ENCODE data around the gene CARS2.
A peak's percentile ranks its signal among the peaks of the same experiment; 100 is the strongest.

- TF ChIP-seq, protein P1, sequence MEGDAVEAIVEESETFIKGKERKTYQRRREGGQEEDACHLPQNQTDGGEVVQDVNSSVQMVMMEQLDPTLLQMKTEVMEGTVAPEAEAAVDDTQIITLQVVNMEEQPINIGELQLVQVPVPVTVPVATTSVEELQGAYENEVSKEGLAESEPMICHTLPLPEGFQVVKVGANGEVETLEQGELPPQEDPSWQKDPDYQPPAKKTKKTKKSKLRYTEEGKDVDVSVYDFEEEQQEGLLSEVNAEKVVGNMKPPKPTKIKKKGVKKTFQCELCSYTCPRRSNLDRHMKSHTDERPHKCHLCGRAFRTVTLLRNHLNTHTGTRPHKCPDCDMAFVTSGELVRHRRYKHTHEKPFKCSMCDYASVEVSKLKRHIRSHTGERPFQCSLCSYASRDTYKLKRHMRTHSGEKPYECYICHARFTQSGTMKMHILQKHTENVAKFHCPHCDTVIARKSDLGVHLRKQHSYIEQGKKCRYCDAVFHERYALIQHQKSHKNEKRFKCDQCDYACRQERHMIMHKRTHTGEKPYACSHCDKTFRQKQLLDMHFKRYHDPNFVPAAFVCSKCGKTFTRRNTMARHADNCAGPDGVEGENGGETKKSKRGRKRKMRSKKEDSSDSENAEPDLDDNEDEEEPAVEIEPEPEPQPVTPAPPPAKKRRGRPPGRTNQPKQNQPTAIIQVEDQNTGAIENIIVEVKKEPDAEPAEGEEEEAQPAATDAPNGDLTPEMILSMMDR (IDR thresholded peaks at IDR 0.05 in 4 of 5, conservative IDR thresholded peaks at IDR 0.05 in 1 of 5): peak in 3 of 5 experiments; percentile 11 to 39 (median 35)
- TF ChIP-seq POLR2A (IDR thresholded peaks at IDR 0.05): no peak
Observed at GRCh38 chr13:110683203-110683883, 22.6 kb downstream of the CARS2 start.
